ENCODE data around the gene LYRM9.

DNA sequence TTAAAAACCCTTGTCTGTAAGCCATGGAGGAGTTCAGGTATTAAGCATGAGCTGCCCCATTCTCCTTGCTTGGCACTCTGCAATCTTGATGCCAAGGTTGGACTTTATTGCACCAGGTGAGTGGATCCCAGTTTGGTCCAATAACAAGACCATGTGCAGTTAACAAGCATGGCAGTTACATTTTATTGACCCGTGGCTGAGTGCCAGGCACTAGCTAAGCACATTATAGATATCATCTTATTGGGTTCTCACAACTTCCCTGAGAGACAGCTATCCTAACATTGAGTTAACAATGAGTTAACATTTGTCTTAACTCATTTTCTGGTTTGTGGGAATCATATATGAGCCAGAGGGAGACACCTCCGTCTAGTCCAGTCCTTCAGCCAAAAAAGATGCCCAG is 21.8 kb downstream of the LYRM9 start:
- TF ChIP-seq POLR2A (IDR thresholded peaks at IDR 0.05) (no peak), EP300 (IDR thresholded peaks at IDR 0.05) (no peak)
- TF ChIP-seq, protein P1, sequence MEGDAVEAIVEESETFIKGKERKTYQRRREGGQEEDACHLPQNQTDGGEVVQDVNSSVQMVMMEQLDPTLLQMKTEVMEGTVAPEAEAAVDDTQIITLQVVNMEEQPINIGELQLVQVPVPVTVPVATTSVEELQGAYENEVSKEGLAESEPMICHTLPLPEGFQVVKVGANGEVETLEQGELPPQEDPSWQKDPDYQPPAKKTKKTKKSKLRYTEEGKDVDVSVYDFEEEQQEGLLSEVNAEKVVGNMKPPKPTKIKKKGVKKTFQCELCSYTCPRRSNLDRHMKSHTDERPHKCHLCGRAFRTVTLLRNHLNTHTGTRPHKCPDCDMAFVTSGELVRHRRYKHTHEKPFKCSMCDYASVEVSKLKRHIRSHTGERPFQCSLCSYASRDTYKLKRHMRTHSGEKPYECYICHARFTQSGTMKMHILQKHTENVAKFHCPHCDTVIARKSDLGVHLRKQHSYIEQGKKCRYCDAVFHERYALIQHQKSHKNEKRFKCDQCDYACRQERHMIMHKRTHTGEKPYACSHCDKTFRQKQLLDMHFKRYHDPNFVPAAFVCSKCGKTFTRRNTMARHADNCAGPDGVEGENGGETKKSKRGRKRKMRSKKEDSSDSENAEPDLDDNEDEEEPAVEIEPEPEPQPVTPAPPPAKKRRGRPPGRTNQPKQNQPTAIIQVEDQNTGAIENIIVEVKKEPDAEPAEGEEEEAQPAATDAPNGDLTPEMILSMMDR (IDR thresholded peaks at IDR 0.05): no peak
